ENCODE data around the gene MINDY4. TPM values are rescaled to one million over a fixed set of nuclear protein-coding genes. Genes with fewer than 3 reads are reported as not detected.

Gene MINDY4
- total RNA-seq (12.8 TPM), polyA plus RNA-seq (5.6 TPM)

- DNase-seq (ENCODE audit: extremely low spot score) = no peak
- peak within 1 kb of the TSS; percentile 82 for H3K27ac ChIP-seq (ENCODE audit: low read depth)
- H3K4me3 ChIP-seq (ENCODE audit: low read depth, low read length) = peak within 1 kb of the TSS; percentile 93
- no peaks in the 10 kb centered on the region for H3K36me3 ChIP-seq (ENCODE audit: insufficient read depth)
- 1% methylated on average over 61 of the region's 62 CpGs for WGBS
- H3K4me1 ChIP-seq (ENCODE audit: insufficient read depth) = no peaks in the 10 kb centered on the region
These were observed at the start of gene MINDY4 for GRCh38 chr7:30771174-30771879. Gene MINDY4, plus strand, starts transcription at chr7:30771417. Its CDS starts 77 bp downstream, at chr7:30771494.

GRCh38 chr7:30722187-30722586 lies 49.0 kb upstream of the MINDY4 start:
- DNase-seq (ENCODE audit: extremely low spot score) = no peak
- WGBS = 72% methylated on average over 2 of the region's 2 CpGs
- H3K36me3 ChIP-seq (ENCODE audit: insufficient read depth) = no peaks in the 10 kb centered on the region
- no peak overlapping the region for H3K27ac ChIP-seq (ENCODE audit: low read depth)
- H3K4me3 ChIP-seq (ENCODE audit: low read depth, low read length) = no peak overlapping the region
- no peaks in the 10 kb centered on the region for H3K4me1 ChIP-seq (ENCODE audit: insufficient read depth)

- no peak for DNase-seq (ENCODE audit: extremely low spot score)
These were observed 48.5 kb upstream of the MINDY4 start for GRCh38 chr7:30722671-30723070.

GRCh38 chr7:30723776-30724175 lies 47.4 kb upstream of the MINDY4 start:
- H3K4me3 ChIP-seq (ENCODE audit: low read depth, low read length) = no peak overlapping the region
- H3K27ac ChIP-seq (ENCODE audit: low read depth) = no peak overlapping the region
- WGBS = 58% methylated on average over 4 of the region's 4 CpGs
- no peaks in the 10 kb centered on the region for H3K4me1 ChIP-seq (ENCODE audit: insufficient read depth)
- H3K36me3 ChIP-seq (ENCODE audit: insufficient read depth) = no peaks in the 10 kb centered on the region
- DNase-seq (ENCODE audit: extremely low spot score) = no peak

More at GRCh38 chr7:30722671-30723070, 48.5 kb upstream of the MINDY4 start:
- Histone ChIP-seq H3K4me3 (ENCODE audit: low read depth, low read length) (no peak overlapping the region), H3K4me1 (ENCODE audit: insufficient read depth) (no peaks in the 10 kb centered on the region), H3K27ac (ENCODE audit: low read depth) (no peak overlapping the region), H3K36me3 (ENCODE audit: insufficient read depth) (no peaks in the 10 kb centered on the region)

GRCh38 chr7:30726296-30727006 lies 44.8 kb upstream of the MINDY4 start:
- DNase-seq (ENCODE audit: extremely low spot score) = no peak
- Histone ChIP-seq H3K4me1 (ENCODE audit: insufficient read depth) (no peaks in the 10 kb centered on the region), H3K27ac (ENCODE audit: low read depth) (no peak overlapping the region), H3K4me3 (ENCODE audit: low read depth, low read length) (no peak overlapping the region), H3K36me3 (ENCODE audit: insufficient read depth) (no peaks in the 10 kb centered on the region)
- 94% methylated on average over 7 of the region's 7 CpGs for WGBS

- Histone ChIP-seq H3K4me1 (ENCODE audit: insufficient read depth) (no peaks in the 10 kb centered on the region), H3K36me3 (ENCODE audit: insufficient read depth) (no peaks in the 10 kb centered on the region), H3K27ac (ENCODE audit: low read depth) (no peak overlapping the region), H3K4me3 (ENCODE audit: low read depth, low read length) (no peak overlapping the region)
- no peak for DNase-seq (ENCODE audit: extremely low spot score)
- WGBS = 59% methylated on average over 8 of the region's 8 CpGs
These were observed 43.9 kb upstream of the MINDY4 start for GRCh38 chr7:30727061-30727945.

- Histone ChIP-seq H3K27ac (ENCODE audit: low read depth) (no peak overlapping the region), H3K4me3 (ENCODE audit: low read depth, low read length) (no peak overlapping the region), H3K4me1 (ENCODE audit: insufficient read depth) (no peaks in the 10 kb centered on the region), H3K36me3 (ENCODE audit: insufficient read depth) (no peaks in the 10 kb centered on the region)
- WGBS = 68% methylated on average over 6 of the region's 6 CpGs
- DNase-seq (ENCODE audit: extremely low spot score) = no peak
These were observed 42.6 kb upstream of the MINDY4 start for GRCh38 chr7:30728591-30729100.

GRCh38 chr7:30729642-30730041 lies 41.6 kb upstream of the MINDY4 start:
- 73% methylated on average over 2 of the region's 2 CpGs for WGBS
- Histone ChIP-seq H3K4me1 (ENCODE audit: insufficient read depth) (no peaks in the 10 kb centered on the region), H3K36me3 (ENCODE audit: insufficient read depth) (no peaks in the 10 kb centered on the region), H3K27ac (ENCODE audit: low read depth) (no peak overlapping the region), H3K4me3 (ENCODE audit: low read depth, low read length) (no peak overlapping the region)
- no peak for DNase-seq (ENCODE audit: extremely low spot score)

GRCh38 chr7:30730097-30730496 lies 41.1 kb upstream of the MINDY4 start:
- WGBS = 100% methylated on average over 2 of the region's 2 CpGs
- H3K27ac ChIP-seq (ENCODE audit: low read depth) = no peak overlapping the region
- DNase-seq (ENCODE audit: extremely low spot score) = no peak
- no peaks in the 10 kb centered on the region for H3K4me1 ChIP-seq (ENCODE audit: insufficient read depth)
- no peaks in the 10 kb centered on the region for H3K36me3 ChIP-seq (ENCODE audit: insufficient read depth)
- no peak overlapping the region for H3K4me3 ChIP-seq (ENCODE audit: low read depth, low read length)

GRCh38 chr7:30730996-30731395 lies 40.2 kb upstream of the MINDY4 start:
- DNase-seq (ENCODE audit: extremely low spot score) = no peak
- Histone ChIP-seq H3K4me1 (ENCODE audit: insufficient read depth) (no peaks in the 10 kb centered on the region), H3K27ac (ENCODE audit: low read depth) (no peak overlapping the region), H3K36me3 (ENCODE audit: insufficient read depth) (no peaks in the 10 kb centered on the region), H3K4me3 (ENCODE audit: low read depth, low read length) (no peak overlapping the region)
- 80% methylated on average over 4 of the region's 4 CpGs for WGBS

GRCh38 chr7:30731581-30731980 lies 39.6 kb upstream of the MINDY4 start:
- no peaks in the 10 kb centered on the region for H3K4me1 ChIP-seq (ENCODE audit: insufficient read depth)
- H3K4me3 ChIP-seq (ENCODE audit: low read depth, low read length) = no peak overlapping the region
- 57% methylated on average over 11 of the region's 11 CpGs for WGBS
- DNase-seq (ENCODE audit: extremely low spot score) = no peak
- no peak overlapping the region for H3K27ac ChIP-seq (ENCODE audit: low read depth)
- H3K36me3 ChIP-seq (ENCODE audit: insufficient read depth) = no peaks in the 10 kb centered on the region

GRCh38 chr7:30732606-30733005 lies 38.6 kb upstream of the MINDY4 start:
- Histone ChIP-seq H3K36me3 (ENCODE audit: insufficient read depth) (no peaks in the 10 kb centered on the region), H3K4me1 (ENCODE audit: insufficient read depth) (no peaks in the 10 kb centered on the region), H3K27ac (ENCODE audit: low read depth) (no peak overlapping the region), H3K4me3 (ENCODE audit: low read depth, low read length) (no peak overlapping the region)
- DNase-seq (ENCODE audit: extremely low spot score) = no peak
- 88% methylated on average over 12 of the region's 12 CpGs for WGBS

- no peak for DNase-seq (ENCODE audit: extremely low spot score)
- Histone ChIP-seq H3K4me3 (ENCODE audit: low read depth, low read length) (no peak overlapping the region), H3K4me1 (ENCODE audit: insufficient read depth) (no peaks in the 10 kb centered on the region), H3K36me3 (ENCODE audit: insufficient read depth) (no peaks in the 10 kb centered on the region), H3K27ac (ENCODE audit: low read depth) (no peak overlapping the region)
- 96% methylated on average over 6 of the region's 6 CpGs for WGBS
These were observed 38.0 kb upstream of the MINDY4 start for GRCh38 chr7:30733216-30733615.
